Epidermal melanocyte (primary cell): ENCODE results near the gene RPL26.

Source experiments
- DNase-seq: peaks from one replicate; pipeline ENCODE4 v3.0.0; 2011; ENCODE audit warnings: low spot score; ENCODE audit not compliant: insufficient read length

RPL26 gene

DNA sequence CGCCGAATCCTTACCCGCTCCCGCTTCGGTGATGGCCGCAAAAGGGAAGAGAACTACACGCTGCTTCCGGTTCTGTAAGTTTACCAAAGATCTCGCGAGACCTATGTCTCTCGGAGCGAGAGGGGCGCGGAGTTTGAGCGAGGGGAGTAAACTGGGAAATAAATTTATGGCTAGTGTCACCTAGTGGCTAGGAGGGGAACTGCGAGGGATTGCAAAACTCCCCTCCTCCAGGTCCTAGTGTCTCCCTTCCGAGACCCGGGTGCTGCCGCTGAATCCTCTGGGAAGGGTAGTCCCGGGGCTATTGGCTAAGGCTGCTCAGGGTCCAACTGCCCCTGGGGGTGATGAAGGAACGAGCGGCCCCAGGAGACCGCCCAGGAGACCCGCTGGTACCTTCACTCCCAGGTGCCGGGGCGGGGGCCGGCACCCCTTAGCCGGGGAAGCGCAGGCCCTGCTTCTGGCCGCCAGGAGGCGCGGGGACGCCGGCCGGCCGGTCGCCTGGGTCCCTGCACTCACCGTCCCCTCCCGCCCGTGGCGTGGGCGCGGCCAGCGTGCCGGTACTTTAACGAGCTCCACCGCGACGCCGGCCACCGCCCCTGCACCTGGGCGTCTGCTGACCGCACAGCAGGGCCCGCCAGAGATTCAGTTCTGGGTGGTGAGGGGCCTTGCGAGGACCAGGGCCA, at the start of gene RPL26:
RPL26 (minus strand) TSS at position 51 of the 680 bp plus-strand sequence. CDS start 883 bp downstream, outside the sequence.
- DNase-seq = peak; percentile 95

DNA sequence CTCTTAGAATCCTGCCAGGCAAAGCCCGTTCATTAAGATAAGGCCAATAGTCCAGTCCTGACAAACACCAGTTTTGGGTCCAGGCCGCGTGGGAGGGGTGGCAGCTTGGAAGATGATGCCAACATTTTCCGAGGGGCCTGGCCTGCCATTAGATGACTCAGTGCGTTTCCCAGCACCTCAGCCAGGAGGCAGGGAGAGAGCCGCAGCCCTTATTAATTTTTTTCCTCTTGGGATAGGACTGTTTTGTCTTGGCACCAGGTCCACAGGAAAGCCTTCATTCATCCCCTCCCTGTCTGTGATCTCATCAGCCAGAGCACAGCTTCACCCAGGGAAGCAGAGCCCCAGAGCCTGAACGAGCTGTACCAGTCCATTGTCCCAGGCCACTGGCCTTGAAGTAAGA, 48.0 kb upstream of the RPL26 start:
- no peak for DNase-seq

DNA sequence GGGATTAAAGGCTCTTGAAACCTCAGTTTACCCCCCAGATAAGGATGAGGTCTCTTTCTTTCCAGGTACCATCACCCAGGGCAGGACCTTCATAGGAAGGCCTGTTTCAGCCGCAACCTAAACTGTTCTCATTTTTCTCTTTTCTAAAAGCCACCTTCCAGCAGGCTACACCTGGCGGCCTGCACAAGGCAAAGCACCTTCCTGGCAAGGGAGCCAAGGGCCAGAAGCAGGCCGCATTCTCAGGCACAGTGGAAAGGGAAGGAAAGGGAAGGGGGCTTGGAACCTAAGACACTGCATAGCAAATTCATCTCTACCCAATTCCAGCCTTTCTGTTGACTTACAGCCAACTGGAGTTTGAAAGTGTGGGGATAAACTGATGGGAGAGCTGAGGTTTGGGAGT, 43.8 kb upstream of the RPL26 start:
- DNase-seq = no peak

DNA sequence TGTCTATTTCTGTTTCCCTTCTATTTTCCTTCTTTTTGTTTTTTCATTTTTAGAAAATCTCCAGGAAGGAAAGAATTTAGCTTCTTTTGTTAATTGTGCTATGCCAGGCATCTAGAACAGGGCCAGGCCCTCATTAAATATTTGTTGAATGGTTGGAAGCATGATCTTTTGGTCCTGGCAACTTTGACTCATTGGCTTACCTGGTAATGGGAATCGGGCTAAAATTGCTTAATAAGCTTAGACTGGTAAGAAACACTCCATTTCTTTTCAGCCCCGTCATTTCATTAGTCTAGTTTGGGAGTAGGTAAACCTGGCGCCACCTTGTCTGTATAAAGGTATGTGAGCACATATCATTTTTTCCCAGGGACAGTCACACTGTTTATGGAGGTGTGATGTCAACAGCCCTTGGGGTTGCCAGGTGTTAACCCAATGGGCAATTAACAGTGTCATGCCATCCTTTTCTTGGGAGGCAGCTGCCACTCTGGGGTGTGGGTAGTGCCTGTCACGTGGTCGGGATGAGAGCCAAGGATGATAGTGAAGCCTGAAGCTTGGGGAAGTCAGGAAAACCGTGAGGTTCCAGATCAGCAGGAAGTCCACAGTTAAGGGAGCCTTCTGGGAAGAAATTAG, 43.2 kb upstream of the RPL26 start:
- DNase-seq = no peak

DNA sequence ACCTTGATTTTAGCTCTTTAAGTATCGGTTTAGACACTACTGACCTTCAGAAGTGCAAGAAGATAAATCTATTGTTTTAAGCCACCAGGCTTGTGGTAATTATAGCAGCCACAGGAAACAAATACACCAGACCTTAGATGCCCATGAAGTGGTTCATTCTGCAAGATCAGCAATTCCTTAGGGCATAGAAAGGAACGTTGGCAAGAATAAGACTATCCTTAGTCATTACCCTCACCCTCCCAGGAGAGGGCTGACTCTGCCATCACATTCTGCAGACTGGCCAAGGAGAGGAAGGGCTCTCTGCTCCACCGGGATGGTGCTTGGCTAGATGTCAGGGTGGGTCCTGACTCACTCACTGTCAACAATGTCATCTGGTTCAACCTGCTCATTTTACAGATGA, 38.6 kb upstream of the RPL26 start:
- no peak for DNase-seq

DNA sequence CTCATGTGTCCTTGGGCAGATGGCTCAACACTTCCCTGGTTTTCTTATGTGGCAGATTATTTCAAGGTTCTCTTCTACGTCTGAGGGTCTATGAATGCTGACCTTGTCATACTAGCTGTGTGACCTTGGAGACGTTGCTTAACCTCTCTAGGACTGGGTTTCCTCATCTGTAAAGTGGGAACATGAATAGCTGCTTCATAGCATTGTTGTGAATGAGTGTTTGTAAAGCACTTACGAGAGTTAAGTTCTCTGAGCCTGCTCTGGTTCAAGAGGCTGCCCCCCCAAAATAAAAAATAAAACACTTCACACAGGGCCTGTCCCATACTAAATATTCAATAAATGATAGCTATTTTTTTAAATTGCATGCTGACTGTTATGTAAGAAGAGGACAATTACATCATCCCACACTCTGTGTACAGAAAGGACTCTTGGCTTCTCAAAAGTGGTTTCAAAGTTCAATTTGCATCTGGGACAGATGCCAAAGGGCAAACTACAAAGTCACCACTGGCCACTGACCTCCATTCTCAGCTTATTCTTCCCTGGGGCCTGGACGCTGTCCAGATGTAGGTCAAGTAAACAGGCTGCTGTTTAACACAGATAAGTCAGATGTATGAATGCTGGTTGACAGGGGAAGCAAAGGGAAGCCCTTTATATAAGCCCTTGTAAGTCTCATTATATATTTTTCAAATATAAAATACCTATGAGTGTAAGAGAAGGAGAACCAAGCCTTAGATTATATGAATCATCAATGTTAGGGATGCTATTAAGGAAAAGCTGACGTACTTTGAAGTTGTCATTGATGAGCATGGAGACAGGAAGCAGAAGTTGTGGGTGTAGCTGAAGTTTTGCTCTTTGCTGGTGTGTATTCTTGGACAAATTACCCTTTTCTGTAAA, 37.3 kb upstream of the RPL26 start:
- no peak for DNase-seq

DNA sequence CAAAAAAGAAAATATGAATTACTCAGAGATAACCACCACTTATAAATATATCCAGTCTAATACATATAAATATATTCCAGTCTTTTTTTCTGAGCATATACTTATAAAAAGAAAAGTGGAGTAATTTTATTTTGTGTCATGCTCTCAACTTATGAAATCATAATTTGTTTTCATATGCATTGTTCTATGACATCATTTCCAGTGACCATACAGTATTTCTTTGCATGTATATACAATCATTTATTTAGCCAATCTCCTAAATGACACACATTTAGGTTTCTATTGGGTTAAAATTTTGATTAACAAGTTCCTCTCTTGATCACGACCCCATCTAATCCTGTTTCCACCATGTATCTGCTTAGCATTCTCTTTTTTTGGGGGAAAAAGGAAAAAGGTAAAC, 36.3 kb upstream of the RPL26 start:
- DNase-seq = no peak

DNA sequence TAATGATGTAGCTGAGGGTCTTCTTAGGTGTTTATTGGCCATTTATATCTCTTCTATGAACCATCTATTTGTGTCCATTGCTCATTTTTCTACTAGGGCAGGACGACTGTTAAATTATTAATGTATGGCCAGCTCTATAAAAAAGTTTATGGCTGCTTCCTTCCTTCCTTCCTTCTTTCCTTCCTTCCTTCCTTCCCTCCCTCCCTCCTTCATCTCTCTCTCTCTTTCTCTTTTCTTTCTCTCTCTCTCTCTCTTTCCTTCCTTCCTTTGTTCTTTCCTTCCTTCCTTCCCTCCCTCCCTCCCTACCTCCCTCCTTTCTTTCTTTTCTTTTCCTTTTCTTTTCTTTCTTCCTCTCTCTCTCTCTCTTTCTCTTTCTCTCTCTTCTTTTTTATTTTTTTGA, 35.5 kb upstream of the RPL26 start:
- DNase-seq = no peak

DNA sequence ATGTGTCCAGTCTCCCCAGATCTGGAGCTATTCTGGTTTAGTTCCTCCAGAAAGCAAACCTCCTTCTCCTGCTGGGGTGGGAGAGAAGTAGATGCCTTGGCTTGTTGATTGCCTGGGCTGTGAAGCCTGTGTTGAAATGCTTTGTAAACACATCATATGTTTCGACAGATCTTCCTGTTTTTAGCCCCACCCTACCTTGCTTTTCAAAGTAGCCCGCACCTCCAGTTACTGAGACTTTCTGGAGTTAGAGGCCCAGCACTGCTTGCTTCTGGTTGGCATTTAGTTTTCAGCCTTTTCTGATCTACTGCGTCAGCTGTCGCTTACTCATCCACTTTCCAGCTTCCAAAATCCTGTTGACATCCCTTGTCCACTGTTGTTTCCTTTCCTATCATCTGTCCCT, 34.8 kb upstream of the RPL26 start:
- no peak for DNase-seq

DNA sequence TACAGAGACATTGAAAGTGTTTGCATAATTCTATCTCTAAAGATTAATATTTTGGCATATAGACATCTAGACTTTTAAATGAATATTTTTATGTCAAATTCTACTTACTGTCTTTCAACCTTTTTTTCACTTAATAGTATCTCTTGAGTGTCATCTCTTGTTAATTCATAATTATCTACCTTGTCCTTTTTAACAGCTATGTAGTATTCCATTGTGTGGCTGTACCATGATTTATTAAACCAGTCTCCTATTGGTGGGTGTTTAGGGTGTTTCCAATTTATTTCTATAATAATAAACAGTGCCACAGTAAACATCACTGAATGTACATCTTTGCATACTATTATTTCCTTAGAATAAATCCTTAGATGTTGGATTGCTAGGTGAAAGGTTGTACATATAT, 30.9 kb upstream of the RPL26 start:
- no peak for DNase-seq

DNA sequence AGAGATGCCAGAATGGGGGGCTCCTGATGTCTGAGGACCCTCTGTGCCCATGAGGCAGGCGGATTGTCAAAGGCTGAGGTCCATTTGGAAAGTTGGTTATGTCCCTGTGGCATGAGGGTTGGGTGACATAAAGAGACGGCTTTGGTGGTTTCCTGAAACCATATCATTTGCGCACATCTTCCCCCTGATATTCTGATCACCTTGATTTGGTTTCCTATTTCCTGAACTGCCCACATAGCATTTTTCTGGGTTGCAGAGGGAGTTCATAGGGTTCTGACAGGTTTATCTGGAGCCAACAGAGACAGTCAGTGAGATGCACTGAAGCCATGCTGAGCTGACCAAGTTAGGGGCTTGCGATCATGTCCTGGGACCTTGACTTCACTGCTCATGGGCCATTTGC, 30.3 kb upstream of the RPL26 start:
- DNase-seq = no peak

DNA sequence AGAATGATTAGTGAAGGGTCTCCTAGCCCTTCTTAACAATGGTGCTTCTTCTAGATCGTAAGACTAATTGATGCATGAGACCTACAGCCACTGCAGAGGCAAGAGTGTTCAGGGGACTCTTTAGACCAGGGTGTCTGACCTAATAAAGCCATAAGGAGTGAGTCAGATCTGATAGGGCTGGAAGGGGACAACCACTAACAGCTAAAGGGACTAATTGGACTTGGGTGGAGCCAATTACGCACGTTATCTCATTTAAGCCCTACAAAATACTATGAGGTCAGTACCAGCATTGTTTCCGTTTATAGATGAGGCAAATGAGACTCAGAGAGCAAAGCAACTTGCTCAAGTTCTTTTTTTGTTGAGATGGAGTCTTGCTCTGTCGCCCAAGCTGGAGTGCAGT, 29.1 kb upstream of the RPL26 start:
- DNase-seq = no peak

DNA sequence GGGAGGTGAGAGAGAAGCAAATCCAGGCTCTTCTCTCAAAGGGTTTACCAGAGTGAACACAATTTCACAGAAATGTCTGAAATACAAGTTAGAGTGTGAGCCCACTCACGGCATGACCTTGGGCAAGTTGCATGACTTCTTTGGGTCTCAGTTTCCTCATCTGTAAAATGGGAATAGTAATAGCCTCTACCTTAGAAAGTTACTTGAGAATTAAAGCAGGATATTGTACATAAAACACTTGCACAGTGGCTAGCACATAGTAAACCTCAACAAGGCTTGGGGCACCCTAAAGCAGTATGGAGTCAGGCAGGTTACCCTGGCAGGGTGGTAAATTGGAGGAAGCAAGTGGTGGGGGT, 27.9 kb upstream of the RPL26 start:
- DNase-seq = no peak

DNA sequence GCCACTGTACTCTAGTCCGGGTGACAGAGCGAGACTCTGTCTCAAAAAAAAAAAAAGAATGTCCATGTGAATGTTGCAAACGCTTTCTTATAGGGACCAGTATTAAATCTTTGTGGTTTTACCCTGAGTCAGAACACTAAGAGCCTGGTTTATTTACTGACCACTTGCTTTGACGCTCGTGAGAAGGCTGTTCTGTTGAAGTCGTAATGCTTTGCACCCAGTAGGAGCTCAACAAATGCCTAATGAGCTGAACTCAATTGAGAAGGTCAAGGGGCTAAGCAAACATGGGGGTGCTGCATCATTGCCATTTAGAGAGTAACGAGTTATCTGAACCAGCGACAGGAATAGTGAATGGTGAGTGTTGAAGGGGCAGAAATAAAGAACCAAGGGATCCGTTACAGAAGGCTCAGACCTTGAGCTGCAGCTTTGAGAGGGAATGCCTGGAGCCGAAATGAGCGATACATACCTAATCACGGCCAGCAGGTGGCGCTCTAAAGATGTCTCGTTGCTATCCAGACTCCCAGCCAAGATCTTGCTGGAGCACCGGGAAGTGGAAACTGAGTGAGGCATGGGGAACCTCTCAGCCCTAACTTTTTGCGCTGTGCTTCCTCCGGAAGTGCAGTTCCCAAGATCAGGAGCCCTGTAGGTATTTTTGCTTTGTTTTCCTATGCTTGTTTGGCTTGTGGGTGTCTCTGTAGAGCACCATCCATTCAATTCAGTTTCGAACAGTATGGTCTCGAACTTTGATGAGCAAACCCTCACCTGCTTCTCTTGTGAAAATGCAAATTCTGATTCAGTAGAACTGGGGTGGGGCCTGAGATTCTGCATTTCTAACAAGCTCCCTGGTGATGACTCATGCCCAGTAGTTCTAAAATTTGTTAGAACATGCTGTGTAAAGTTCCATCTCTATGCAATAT, 27.2 kb upstream of the RPL26 start:
- DNase-seq = peak; percentile 75

DNA sequence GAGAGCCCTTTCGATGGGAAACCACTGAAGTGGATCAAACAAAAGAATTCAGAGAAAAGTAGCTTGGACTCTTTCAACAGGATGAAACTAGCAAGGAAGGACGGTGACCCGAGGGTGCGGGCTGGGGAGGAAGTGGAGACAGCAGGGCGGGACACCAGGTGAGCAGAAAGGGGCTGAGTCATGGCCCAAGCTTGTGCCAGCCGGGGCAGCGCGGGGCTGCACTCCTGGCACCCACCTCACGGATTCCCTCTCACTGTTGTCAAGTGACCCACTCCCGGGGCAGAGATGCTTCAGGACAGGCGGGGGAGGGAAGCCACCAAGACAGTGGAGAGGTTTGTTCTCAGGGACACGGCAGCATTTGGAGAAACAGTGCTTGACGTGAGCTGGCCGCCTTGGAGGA, 25.4 kb upstream of the RPL26 start:
- no peak for DNase-seq

DNA sequence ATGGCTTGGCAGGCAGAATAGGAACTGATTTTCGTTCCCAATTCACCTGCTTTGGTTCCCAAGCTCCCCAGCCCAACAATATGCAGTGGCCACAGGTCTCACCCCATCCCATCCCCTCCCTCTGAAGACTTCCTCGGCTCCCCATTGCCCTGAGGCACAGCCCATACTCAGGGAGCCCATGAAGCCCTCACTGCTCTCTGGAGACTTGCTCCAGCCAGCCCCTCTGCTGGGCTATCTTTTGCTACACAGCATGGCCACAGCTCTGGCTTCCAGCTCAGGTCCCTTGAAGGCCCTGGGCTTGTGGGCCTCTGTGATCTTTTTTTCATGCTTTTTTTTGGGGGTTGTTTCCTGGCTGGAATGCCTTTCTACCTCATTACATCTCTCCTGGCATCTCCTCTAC, 23.2 kb upstream of the RPL26 start:
- no peak for DNase-seq

DNA sequence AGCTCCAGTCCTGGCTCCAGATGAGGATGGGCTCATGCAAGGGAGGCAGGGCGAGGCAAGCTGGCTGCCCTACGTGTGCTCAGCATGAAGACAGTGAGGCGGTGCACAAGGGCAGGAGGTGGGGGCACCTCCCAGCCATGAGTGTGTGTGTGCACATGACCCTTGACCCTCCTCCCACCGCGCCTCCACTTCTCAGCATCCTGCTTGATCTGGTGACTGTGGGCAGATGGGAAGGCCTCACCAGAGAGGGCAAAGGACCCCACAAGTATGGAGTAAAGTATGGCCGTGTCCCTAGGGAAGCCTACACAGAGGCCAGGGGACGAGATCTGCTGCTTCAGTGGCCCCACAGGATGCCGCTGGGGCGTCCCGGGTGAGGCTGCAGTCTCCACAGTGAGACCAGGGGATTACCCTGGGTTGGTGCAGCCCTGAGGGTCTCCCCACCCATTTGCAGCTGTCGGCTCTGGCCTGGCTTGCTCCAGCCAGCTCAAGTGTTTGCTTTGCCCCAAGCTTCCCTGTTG, 22.6 kb upstream of the RPL26 start:
- no peak for DNase-seq

DNA sequence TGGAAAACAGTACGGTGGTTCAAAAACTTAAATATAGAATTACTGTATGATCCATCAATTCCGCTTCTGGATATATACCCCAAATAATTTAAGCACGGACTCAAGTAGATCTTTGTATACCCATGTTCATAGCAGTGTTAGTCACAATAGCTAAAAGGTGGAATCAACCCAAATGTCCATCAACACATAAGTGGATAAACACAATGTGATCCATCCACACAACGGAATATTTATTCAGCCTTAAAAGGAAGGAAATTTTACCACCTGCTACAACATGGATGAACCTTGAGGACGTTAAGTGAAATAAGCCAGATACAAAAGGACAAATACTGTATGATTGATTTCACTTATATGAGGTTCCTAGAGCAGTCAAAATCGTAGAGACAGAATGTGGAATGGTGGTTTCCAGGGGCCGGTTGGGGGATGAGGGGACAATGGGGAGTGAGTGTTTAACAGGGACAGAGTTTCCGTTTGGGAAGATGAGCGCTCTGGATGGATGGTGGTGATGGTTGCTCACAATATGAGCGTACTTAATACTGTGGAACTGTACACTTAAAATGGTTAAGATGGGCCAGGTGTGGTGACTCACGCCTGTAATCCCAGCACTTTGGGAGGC, 20.0 kb upstream of the RPL26 start:
- no peak for DNase-seq

DNA sequence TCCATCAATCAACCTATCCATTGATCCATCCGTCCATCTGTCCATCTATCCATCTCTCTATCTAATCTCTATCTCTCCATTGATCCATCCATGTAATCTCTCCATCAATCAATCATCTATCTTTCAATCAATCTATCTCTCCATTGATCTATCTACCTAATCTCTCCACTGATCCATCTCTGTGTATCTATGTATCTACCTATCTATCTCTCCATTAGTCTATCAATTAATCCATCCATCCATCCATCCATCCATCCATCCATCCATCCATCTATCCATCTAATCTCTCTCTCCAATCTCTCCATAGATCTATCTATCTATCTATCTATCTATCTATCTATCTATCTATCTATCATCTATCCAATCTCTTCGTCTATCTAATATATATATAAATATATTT, 18.1 kb upstream of the RPL26 start:
- DNase-seq = no peak

DNA sequence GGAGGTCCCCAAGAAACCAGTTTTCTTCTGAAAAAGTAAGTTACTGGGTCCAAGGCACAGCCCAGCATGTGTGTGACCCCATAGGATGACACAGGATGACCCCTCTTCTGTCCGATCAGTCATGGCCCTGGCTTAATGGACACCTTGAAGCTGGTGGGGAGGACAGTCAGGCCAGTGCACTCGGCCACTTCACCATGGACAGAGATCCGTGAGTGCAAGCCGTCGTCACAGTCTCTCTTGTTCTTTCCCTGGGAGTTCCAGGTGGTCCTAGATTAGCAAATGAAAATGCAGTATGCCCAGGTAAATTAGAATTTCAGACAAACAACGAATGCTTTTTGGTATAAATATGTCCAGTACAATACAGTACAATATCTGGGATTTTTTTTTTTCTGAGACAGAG, 16.0 kb upstream of the RPL26 start:
- DNase-seq = no peak

DNA sequence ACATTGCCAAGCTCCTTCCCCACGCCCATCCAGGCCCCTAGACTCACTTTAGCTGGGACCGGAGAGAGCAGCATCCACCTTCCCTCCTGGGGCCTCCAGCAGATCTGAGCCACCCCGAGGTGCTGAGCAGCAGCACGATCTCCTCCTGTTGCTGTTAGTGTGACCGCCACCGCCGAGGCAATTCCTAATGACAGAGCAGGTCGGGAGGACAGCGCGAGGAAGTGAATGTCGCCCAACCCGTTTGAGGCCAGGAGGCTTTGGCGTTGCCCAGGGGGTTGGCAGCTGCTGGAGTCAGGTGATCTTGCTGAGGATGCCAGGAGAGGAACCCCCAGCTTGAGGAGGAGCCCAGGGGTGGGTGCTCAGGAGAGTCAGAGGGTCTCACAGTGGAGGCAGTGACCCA, 14.6 kb upstream of the RPL26 start, which contains the start of gene RNF222:
RNF222 (minus strand) TSS at position 192 of the 400 bp plus-strand sequence. CDS start 4,366 bp downstream, outside the sequence.
- no peak for DNase-seq
